Ectodermal cell (in vitro differentiated cells): ENCODE data around the gene CDS2.

Experiments
- H3K27ac ChIP-seq: 2 replicates; pipeline ENCODE4 v1.7.0; 2013; ENCODE audit warnings: mild to moderate bottlenecking, low read depth, low read length; ENCODE audit not compliant: insufficient read depth, poor library complexity, severe bottlenecking
- H3K27me3 ChIP-seq: 2 replicates; pipeline ENCODE4 v1.7.0; 2013; ENCODE audit warnings: mild to moderate bottlenecking, low read length; ENCODE audit not compliant: insufficient read depth, control insufficient read depth, poor library complexity, severe bottlenecking
- H3K36me3 ChIP-seq: one replicate; pipeline ENCODE4 v1.7.0; 2013; ENCODE audit warnings: low read length; ENCODE audit not compliant: control insufficient read depth, insufficient read depth
- H3K4me1 ChIP-seq: one replicate; pipeline ENCODE4 v1.7.0; 2013; ENCODE audit warnings: low read length; ENCODE audit not compliant: control insufficient read depth, insufficient read depth
- H3K4me3 ChIP-seq: 2 replicates; pipeline ENCODE4 v1.7.0; 2013; ENCODE audit warnings: low read depth, low read length, control low read depth; ENCODE audit not compliant: insufficient read depth
- H3K9me3 ChIP-seq: 2 replicates; pipeline ENCODE4 v1.7.0; 2013; ENCODE audit warnings: mild to moderate bottlenecking, low read length, moderate library complexity; ENCODE audit not compliant: control insufficient read depth
- WGBS, 2 experiments: methylation state at CpG; one replicate each; pipeline ENCODE4 v1.1.7; 2013; ENCODE audit warnings: missing lambda C conversion rate in 2 of 2; 5-methylcytosine and 5-hydroxymethylcytosine counted together

CDS2 gene

DNA sequence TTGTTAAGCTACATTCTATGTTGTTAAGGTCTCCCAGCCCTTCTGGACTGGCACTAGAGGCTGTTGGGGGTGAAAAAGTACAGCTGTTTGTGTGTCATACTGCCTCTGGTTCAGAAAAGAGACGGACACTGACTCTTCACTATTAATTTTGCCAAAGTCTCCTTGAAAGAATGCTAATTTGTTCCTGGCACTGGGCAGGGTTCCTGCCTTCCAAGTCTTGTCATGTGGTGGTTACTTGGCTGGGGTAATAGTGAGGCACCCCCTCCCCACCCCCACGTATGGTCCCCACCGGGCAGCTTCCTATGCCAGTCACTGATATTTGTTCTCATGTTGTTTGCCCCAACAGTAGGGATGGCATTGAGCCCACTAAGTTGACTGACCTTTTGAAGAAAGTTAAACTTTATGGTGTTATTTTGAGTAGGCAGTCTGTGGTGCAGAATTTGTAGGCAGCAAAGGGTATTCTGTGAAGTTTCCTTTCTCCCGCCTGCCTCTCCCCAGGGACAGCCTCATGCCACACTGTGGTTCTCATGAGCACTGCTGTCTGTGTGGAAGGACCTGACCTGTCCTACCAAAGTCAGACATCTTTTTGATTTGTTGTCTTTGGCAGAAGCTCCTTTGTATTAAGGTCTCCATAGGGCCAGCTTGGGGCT, 8.7 kb downstream of the CDS2 start:
- no peak overlapping the region for H3K27ac ChIP-seq
- H3K27me3 ChIP-seq, result no peaks in the 10 kb centered on the region
- no peaks in the 10 kb centered on the region for H3K36me3 ChIP-seq
- no peak overlapping the region for H3K4me3 ChIP-seq
- no peaks in the 10 kb centered on the region for H3K4me1 ChIP-seq
- no peaks in the 10 kb centered on the region for H3K9me3 ChIP-seq
- WGBS, 2 experiments, result 95 to 98% methylated on average over 4 of the region's 4 CpGs

DNA sequence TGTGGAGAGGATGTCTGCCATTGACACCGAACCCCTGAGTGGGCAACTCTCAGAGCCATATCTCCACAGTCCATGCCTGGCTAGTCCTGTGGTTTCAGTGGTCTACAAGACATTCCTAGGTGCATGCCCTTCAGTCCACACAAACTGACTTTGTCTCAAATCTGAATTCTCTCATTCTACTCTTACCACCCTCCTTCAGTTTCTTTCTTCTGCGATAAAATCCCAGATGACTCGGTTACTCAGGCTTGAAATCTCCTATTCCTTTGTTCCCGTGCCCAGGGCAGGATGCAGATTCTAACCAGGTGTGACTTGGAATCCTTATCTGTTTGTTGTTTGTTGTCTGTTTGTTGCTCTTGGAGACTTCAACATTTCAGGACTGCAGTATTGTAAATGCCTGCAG, 9.3 kb downstream of the CDS2 start:
- H3K4me3 ChIP-seq, result no peak overlapping the region
- no peaks in the 10 kb centered on the region for H3K36me3 ChIP-seq
- no peaks in the 10 kb centered on the region for H3K27me3 ChIP-seq
- no peak overlapping the region for H3K27ac ChIP-seq
- 91 to 95% methylated on average over 4 of the region's 4 CpGs for WGBS, 2 experiments
- no peaks in the 10 kb centered on the region for H3K4me1 ChIP-seq
- no peaks in the 10 kb centered on the region for H3K9me3 ChIP-seq

DNA sequence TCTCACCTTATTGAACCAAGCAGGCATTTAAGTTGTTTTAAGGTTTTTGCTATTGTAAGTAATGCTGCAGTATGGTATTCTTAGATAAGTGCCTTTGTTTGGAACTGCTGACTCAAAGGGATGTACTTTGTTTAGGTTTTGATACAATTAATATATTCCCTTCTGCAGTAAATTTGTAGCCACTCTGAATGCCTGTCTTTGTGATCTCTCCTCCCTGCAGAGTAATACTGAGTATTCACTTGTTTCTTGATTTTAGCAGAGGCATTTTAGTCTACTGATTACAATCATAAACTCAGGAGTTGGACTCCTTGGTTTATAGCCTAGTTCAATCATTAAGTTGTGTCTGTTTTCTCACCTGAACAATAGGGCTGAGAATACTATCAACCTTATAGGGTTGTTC, 13.4 kb downstream of the CDS2 start:
- no peaks in the 10 kb centered on the region for H3K4me1 ChIP-seq
- H3K9me3 ChIP-seq, result no peaks in the 10 kb centered on the region
- H3K27ac ChIP-seq, result no peak overlapping the region
- H3K36me3 ChIP-seq, result no peaks in the 10 kb centered on the region
- H3K4me3 ChIP-seq, result no peak overlapping the region
- no peaks in the 10 kb centered on the region for H3K27me3 ChIP-seq

DNA sequence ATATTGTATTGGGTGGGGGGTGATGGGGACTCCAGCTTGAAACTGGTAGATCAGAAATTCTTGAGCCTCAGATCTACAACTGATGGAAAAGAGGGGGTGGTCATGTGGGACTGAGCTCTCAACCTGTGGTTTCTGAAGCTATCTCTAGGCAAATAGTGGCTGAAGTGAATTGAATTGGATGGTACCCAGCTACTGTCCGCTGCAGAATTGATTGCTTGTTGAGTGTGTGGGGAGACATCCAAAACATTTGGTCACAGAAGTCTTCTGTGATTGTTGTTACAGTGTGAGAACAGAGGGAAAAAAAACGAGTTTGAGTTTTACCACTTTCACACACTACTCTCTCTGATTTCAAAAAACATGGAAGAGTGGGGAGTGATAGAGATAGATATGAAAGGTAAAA, 14.8 kb downstream of the CDS2 start:
- no peaks in the 10 kb centered on the region for H3K27me3 ChIP-seq
- H3K27ac ChIP-seq, result no peak overlapping the region
- WGBS, 2 experiments, result 92 to 96% methylated on average over 1 to 2 of the region's 2 CpGs
- no peaks in the 10 kb centered on the region for H3K36me3 ChIP-seq
- no peaks in the 10 kb centered on the region for H3K4me1 ChIP-seq
- no peak overlapping the region for H3K4me3 ChIP-seq
- H3K9me3 ChIP-seq, result no peaks in the 10 kb centered on the region

DNA sequence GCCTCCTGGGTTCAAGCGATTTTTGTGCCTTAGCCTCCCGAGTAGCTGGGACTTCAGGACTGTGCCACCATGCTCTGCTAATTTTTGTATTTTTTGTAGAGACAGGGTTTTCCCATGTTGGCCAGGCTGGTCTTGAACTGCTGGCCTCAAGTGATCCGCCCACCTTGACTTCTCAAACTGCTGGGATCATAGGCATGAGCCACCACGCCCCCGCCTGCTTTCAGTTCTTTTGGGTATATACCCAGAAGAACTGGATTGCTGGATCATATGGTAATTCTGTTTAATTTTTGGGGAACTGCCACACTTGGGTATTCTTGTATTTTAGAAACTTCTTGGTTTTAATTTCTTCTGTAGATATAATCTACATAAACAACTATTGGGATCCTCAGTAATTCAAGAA, 17.0 kb downstream of the CDS2 start:
- Histone ChIP-seq H3K4me3 (no peak overlapping the region), H3K4me1 (no peaks in the 10 kb centered on the region), H3K36me3 (no peaks in the 10 kb centered on the region), H3K27ac (no peak overlapping the region), H3K9me3 (no peaks in the 10 kb centered on the region), H3K27me3 (no peaks in the 10 kb centered on the region)
- 92 to 94% methylated on average over 5 of the region's 5 CpGs for WGBS, 2 experiments

DNA sequence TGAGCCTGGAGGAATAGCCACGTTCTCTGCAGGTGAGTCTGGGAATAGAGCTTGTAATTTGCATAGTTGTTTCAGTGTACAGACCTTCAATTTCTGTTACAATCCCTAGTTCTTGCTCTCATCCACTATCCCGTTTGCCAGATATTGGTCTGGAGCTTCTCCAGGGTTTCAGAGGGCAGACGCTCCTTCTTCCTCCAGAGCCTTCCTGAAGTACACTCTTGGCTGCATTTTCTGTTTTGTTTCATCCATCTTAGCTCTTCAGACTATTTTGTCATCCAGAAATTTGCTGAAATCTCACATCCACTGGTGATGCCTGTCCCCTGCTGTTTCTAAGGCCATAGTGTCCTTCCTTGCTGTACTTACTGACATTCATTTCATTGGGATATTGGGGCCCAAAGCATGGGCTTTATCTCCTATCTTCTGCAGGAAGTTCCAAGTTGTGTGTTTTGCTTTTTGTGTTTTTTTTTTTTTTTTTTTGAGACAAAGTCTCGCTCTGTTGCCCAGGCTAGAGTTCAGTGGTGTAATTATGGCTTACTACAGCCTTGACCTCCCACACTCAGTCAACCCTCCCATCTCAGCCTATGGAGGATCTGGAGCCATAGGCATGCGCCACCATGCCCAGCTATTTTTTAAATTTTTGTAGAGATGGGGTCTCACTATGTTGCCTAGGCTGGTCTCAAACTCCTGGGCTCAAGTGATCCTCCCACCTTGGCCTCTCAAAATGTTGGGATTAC, 18.7 kb downstream of the CDS2 start:
- 92 to 94% methylated on average over 4 to 5 of the region's 5 CpGs for WGBS, 2 experiments
- no peaks in the 10 kb centered on the region for H3K4me1 ChIP-seq
- H3K36me3 ChIP-seq, result no peaks in the 10 kb centered on the region
- H3K9me3 ChIP-seq, result no peaks in the 10 kb centered on the region
- no peaks in the 10 kb centered on the region for H3K27me3 ChIP-seq
- H3K4me3 ChIP-seq, result no peak overlapping the region
- H3K27ac ChIP-seq, result no peak overlapping the region

DNA sequence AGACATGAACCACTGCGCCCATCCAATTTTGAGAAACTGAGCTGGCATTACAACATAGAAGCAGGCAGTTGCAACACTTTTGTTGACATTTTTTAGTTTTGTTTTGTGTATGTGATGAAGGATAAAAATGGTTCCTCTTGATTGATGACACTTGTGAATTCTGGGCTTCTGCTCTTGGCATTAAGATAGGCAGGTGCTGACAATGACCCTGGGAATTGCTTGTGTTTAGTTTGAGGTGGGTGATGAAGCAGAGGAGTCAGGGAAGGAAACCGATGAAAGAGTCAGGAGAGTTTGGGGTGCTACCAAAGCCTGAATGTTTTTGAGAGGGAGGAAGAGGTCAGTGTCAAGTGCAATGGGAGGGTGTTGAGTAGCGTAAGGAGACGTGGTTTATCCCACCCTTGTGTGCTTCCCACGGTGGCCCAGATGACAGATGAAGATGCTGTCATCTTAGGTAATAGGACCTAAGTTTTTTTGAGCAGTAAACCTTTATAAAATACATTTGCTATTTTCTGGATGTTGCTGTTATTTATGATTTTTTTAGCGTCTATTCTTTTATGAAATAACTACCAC, 19.4 kb downstream of the CDS2 start:
- WGBS, 2 experiments, result 89 to 95% methylated on average over 6 of the region's 6 CpGs
- no peaks in the 10 kb centered on the region for H3K9me3 ChIP-seq
- H3K36me3 ChIP-seq, result no peaks in the 10 kb centered on the region
- no peaks in the 10 kb centered on the region for H3K4me1 ChIP-seq
- H3K4me3 ChIP-seq, result no peak overlapping the region
- no peaks in the 10 kb centered on the region for H3K27me3 ChIP-seq
- no peak overlapping the region for H3K27ac ChIP-seq

DNA sequence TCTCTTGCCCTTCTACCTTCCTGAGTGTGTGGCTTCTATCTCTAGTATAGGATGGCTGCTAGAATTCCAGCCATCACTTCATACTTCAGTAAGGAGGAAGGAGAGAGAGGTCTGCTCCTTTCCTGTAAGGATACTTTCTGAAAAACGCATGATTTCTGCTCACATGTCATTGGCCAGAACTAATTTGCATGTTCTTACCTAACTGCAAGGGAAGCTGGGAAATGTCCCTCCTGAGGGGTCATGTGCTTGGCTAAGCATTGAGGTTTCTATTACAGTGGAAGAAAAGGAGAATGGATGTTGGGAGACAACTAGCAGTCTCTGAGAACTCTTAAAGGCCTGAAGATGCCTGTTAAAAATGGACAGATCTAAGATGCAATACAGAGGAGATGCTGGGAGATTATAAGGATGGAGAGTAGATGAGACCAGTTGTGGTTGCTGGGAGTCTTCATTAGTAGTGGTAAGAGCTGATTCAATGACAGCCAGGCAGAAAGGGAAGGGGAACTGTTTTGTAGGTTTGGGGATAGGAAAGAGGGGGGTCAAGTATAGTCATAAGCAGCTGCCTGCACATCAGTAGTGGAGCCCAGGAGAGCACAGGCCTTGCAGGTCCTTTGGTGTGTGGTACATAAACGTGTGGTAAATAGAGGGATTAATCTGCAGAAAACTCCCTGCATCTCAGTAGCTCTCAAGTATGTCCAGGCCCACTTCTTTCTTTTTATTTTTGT, 20.2 kb downstream of the CDS2 start:
- Histone ChIP-seq H3K36me3 (no peaks in the 10 kb centered on the region), H3K27me3 (no peaks in the 10 kb centered on the region), H3K9me3 (no peaks in the 10 kb centered on the region), H3K27ac (no peak overlapping the region), H3K4me3 (no peak overlapping the region), H3K4me1 (no peaks in the 10 kb centered on the region)
- 84 to 88% methylated on average over 2 of the region's 2 CpGs for WGBS, 2 experiments

DNA sequence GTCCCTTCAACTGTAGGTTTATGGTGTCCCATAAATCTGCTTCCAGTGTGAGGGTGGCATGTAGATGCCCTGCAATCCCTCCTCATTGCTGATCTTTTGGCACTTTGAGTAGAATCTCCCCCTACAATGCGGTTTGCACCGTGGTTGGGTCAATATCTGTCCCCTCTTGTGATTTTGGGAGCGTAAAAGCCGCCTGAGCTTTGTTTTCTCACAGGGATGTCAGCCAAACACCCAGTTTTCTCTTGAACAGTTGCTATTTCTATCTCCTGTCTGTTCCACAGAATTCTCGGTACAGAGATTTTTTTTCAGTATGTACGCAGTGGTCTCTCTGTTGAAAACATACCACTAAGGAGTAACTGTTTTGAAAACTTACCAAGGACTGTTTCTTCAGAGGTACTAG, 21.8 kb downstream of the CDS2 start:
- H3K4me3 ChIP-seq, result no peak overlapping the region
- no peaks in the 10 kb centered on the region for H3K36me3 ChIP-seq
- no peaks in the 10 kb centered on the region for H3K9me3 ChIP-seq
- no peak overlapping the region for H3K27ac ChIP-seq
- WGBS, 2 experiments, result 94 to 95% methylated on average over 6 of the region's 6 CpGs
- no peaks in the 10 kb centered on the region for H3K27me3 ChIP-seq
- H3K4me1 ChIP-seq, result no peaks in the 10 kb centered on the region

DNA sequence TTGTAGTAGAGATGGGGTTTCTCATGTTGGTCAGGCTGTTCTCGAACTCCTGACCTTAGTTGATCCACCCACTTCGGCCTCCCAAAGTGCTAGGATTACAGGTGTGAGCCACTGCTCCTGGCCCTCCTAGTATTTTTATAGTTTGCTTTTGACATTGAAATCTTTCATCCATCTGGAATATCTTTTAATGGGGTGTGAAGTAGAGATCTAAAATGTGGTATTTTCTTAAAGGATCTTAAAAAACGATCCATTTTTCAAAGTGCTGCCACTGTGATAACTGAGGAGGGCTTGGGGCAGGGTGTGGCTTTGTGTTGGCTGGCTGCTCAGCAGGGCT, 23.1 kb downstream of the CDS2 start:
- H3K4me1 ChIP-seq, result no peaks in the 10 kb centered on the region
- whole genome bisulfite sequencing, 2 experiments, result 91 to 95% methylated on average over 3 of the region's 3 CpGs
- H3K9me3 ChIP-seq, result no peaks in the 10 kb centered on the region
- H3K4me3 ChIP-seq, result no peak overlapping the region
- H3K27ac ChIP-seq, result no peak overlapping the region
- H3K27me3 ChIP-seq, result no peaks in the 10 kb centered on the region
- H3K36me3 ChIP-seq, result no peaks in the 10 kb centered on the region
